Measurements from ENCODE around the gene SACM1L.

- TF ChIP-seq CTCF (IDR thresholded peaks at IDR 0.05) = no peak
- TF ChIP-seq POLR2A (IDR thresholded peaks at IDR 0.05) = no peak
Observed at GRCh38 chr3:45666757-45667431, 22.3 kb upstream of the SACM1L start.
